Measurements from ENCODE around the gene OR5C1. TPM values are rescaled to one million over a fixed set of nuclear protein-coding genes. Genes with fewer than 3 reads are reported as not detected.
A peak's percentile ranks its signal among the peaks of the same experiment; 100 is the strongest.

OR5C1 gene
- total and polyA plus RNA-seq, 9 of the 15 experiments (the other 6 are each of a cell fraction or from before 2014, with no cell fraction given), result not detected

DNA sequence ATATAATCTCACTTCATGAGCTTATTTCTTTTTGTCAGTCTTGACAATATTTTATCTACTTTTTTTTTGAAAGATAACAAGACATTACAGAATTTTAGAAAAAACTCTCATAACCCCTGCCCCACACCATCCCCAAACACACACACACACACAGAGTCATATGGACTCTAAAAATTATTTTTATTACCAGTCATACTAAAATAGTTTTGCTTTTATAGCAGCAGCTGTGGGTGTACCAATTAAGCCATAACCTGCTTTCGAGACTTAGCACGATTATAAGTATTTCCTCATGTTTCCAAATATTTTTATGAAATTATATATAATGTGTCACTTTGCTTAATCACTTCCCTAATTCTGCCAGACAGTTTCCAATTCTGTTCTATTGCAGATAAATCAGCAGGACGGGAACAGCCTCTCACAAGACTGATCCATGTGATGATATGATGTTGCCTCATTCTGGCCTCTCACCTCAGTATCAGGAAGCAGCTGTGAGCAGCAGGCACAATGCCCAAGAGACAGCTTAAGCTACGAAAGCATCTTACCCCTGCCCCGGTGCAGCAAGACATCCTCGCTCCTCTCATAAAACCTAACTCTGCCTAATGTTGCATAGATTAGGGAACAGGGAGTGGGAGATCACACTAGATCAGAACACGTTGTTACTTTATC is 32.7 kb downstream of the OR5C1 start (continued):
- TF ChIP-seq, protein P1, sequence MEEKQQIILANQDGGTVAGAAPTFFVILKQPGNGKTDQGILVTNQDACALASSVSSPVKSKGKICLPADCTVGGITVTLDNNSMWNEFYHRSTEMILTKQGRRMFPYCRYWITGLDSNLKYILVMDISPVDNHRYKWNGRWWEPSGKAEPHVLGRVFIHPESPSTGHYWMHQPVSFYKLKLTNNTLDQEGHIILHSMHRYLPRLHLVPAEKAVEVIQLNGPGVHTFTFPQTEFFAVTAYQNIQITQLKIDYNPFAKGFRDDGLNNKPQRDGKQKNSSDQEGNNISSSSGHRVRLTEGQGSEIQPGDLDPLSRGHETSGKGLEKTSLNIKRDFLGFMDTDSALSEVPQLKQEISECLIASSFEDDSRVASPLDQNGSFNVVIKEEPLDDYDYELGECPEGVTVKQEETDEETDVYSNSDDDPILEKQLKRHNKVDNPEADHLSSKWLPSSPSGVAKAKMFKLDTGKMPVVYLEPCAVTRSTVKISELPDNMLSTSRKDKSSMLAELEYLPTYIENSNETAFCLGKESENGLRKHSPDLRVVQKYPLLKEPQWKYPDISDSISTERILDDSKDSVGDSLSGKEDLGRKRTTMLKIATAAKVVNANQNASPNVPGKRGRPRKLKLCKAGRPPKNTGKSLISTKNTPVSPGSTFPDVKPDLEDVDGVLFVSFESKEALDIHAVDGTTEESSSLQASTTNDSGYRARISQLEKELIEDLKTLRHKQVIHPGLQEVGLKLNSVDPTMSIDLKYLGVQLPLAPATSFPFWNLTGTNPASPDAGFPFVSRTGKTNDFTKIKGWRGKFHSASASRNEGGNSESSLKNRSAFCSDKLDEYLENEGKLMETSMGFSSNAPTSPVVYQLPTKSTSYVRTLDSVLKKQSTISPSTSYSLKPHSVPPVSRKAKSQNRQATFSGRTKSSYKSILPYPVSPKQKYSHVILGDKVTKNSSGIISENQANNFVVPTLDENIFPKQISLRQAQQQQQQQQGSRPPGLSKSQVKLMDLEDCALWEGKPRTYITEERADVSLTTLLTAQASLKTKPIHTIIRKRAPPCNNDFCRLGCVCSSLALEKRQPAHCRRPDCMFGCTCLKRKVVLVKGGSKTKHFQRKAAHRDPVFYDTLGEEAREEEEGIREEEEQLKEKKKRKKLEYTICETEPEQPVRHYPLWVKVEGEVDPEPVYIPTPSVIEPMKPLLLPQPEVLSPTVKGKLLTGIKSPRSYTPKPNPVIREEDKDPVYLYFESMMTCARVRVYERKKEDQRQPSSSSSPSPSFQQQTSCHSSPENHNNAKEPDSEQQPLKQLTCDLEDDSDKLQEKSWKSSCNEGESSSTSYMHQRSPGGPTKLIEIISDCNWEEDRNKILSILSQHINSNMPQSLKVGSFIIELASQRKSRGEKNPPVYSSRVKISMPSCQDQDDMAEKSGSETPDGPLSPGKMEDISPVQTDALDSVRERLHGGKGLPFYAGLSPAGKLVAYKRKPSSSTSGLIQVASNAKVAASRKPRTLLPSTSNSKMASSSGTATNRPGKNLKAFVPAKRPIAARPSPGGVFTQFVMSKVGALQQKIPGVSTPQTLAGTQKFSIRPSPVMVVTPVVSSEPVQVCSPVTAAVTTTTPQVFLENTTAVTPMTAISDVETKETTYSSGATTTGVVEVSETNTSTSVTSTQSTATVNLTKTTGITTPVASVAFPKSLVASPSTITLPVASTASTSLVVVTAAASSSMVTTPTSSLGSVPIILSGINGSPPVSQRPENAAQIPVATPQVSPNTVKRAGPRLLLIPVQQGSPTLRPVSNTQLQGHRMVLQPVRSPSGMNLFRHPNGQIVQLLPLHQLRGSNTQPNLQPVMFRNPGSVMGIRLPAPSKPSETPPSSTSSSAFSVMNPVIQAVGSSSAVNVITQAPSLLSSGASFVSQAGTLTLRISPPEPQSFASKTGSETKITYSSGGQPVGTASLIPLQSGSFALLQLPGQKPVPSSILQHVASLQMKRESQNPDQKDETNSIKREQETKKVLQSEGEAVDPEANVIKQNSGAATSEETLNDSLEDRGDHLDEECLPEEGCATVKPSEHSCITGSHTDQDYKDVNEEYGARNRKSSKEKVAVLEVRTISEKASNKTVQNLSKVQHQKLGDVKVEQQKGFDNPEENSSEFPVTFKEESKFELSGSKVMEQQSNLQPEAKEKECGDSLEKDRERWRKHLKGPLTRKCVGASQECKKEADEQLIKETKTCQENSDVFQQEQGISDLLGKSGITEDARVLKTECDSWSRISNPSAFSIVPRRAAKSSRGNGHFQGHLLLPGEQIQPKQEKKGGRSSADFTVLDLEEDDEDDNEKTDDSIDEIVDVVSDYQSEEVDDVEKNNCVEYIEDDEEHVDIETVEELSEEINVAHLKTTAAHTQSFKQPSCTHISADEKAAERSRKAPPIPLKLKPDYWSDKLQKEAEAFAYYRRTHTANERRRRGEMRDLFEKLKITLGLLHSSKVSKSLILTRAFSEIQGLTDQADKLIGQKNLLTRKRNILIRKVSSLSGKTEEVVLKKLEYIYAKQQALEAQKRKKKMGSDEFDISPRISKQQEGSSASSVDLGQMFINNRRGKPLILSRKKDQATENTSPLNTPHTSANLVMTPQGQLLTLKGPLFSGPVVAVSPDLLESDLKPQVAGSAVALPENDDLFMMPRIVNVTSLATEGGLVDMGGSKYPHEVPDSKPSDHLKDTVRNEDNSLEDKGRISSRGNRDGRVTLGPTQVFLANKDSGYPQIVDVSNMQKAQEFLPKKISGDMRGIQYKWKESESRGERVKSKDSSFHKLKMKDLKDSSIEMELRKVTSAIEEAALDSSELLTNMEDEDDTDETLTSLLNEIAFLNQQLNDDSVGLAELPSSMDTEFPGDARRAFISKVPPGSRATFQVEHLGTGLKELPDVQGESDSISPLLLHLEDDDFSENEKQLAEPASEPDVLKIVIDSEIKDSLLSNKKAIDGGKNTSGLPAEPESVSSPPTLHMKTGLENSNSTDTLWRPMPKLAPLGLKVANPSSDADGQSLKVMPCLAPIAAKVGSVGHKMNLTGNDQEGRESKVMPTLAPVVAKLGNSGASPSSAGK (IDR thresholded peaks at IDR 0.05), result peak; percentile 43; the same call in 1 of the 2 replicates
- TF ChIP-seq, protein P2, sequence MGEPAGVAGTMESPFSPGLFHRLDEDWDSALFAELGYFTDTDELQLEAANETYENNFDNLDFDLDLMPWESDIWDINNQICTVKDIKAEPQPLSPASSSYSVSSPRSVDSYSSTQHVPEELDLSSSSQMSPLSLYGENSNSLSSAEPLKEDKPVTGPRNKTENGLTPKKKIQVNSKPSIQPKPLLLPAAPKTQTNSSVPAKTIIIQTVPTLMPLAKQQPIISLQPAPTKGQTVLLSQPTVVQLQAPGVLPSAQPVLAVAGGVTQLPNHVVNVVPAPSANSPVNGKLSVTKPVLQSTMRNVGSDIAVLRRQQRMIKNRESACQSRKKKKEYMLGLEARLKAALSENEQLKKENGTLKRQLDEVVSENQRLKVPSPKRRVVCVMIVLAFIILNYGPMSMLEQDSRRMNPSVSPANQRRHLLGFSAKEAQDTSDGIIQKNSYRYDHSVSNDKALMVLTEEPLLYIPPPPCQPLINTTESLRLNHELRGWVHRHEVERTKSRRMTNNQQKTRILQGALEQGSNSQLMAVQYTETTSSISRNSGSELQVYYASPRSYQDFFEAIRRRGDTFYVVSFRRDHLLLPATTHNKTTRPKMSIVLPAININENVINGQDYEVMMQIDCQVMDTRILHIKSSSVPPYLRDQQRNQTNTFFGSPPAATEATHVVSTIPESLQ (CRISPR knock-in tag; IDR thresholded peaks at IDR 0.05), result no peak
- TF ChIP-seq, protein P3, sequence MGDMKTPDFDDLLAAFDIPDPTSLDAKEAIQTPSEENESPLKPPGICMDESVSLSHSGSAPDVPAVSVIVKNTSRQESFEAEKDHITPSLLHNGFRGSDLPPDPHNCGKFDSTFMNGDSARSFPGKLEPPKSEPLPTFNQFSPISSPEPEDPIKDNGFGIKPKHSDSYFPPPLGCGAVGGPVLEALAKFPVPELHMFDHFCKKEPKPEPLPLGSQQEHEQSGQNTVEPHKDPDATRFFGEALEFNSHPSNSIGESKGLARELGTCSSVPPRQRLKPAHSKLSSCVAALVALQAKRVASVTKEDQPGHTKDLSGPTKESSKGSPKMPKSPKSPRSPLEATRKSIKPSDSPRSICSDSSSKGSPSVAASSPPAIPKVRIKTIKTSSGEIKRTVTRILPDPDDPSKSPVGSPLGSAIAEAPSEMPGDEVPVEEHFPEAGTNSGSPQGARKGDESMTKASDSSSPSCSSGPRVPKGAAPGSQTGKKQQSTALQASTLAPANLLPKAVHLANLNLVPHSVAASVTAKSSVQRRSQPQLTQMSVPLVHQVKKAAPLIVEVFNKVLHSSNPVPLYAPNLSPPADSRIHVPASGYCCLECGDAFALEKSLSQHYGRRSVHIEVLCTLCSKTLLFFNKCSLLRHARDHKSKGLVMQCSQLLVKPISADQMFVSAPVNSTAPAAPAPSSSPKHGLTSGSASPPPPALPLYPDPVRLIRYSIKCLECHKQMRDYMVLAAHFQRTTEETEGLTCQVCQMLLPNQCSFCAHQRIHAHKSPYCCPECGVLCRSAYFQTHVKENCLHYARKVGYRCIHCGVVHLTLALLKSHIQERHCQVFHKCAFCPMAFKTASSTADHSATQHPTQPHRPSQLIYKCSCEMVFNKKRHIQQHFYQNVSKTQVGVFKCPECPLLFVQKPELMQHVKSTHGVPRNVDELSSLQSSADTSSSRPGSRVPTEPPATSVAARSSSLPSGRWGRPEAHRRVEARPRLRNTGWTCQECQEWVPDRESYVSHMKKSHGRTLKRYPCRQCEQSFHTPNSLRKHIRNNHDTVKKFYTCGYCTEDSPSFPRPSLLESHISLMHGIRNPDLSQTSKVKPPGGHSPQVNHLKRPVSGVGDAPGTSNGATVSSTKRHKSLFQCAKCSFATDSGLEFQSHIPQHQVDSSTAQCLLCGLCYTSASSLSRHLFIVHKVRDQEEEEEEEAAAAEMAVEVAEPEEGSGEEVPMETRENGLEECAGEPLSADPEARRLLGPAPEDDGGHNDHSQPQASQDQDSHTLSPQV (IDR thresholded peaks at IDR 0.05), result 0 out of 2 replicates have a peak, but pooled peaks have one; percentile 37
- TF ChIP-seq TRIM24 (IDR thresholded peaks at IDR 0.05) (no peak), LEF1 (IDR thresholded peaks at IDR 0.05) (no peak), PHB2 (IDR thresholded peaks at IDR 0.05; ENCODE audit: low read depth) (no peak), GATA2 (CRISPR knock-in tag; IDR thresholded peaks at IDR 0.05) (peak; percentile 64), TAF9B (IDR thresholded peaks at IDR 0.05; ENCODE audit: partially characterized antibody) (peak; percentile 79), SOX6 (IDR thresholded peaks at IDR 0.05) (peak; percentile 74; the same call in 1 of the 2 replicates), KLF16 (IDR thresholded peaks at IDR 0.05) (peak; percentile 54; the same call in 1 of the 2 replicates), PML (IDR thresholded peaks at IDR 0.05; ENCODE audit: low read length) (0 out of 2 replicates have a peak, but pooled peaks have one; percentile 34)

Data from K562 (cell line).